Ishikawa (cell line): ENCODE results near the gene RPUSD1.

Experiments used
- CEBPB ChIP-seq: IDR thresholded peaks from 2 replicates; pipeline ENCODE4 v1.6.1; 2012
- CREB1 ChIP-seq: IDR thresholded peaks from 2 replicates; pipeline ENCODE4 v1.6.1; 2012; ENCODE audit warnings: low read depth
- EGR1 ChIP-seq: IDR thresholded peaks from 2 replicates; pipeline ENCODE4 v1.6.1; 2012
- EP300 ChIP-seq: IDR thresholded peaks from 2 replicates; pipeline ENCODE4 v1.6.1; 2012; ENCODE audit warnings: borderline replicate concordance
- MAX ChIP-seq: IDR thresholded peaks from 2 replicates; pipeline ENCODE4 v1.6.1; 2012
- NFIC ChIP-seq: IDR thresholded peaks from 2 replicates; pipeline ENCODE4 v1.6.1; 2012
- RAD21 ChIP-seq: IDR thresholded peaks from 2 replicates; pipeline ENCODE4 v1.6.1; 2012; ENCODE audit warnings: low read depth
- REST ChIP-seq: IDR thresholded peaks from 2 replicates; pipeline ENCODE4 v1.6.1; 2012; ENCODE audit warnings: low read depth, mild to moderate bottlenecking
- TCF12 ChIP-seq: IDR thresholded peaks from 2 replicates; pipeline ENCODE4 v1.6.1; 2012; ENCODE audit warnings: low read depth
- TEAD4 ChIP-seq: IDR thresholded peaks from 2 replicates; pipeline ENCODE4 v1.6.1; 2012
- USF1 ChIP-seq: IDR thresholded peaks from 2 replicates; pipeline ENCODE4 v1.6.1; 2012
- YY1 ChIP-seq: IDR thresholded peaks from 2 replicates; pipeline ENCODE4 v1.6.1; 2012; ENCODE audit warnings: low read depth
- ZBTB7A ChIP-seq: IDR thresholded peaks from 2 replicates; pipeline ENCODE4 v1.6.1; 2012; ENCODE audit warnings: low read depth

- TF ChIP-seq NFIC, result no peak
- no peak for TF ChIP-seq RAD21
- TF ChIP-seq TCF12, result no peak
- no peak for TF ChIP-seq EP300
- TF ChIP-seq CREB1, result no peak
- no peak for TF ChIP-seq TEAD4
- TF ChIP-seq USF1, result no peak
- TF ChIP-seq CEBPB, result no peak
- no peak for TF ChIP-seq EGR1
- no peak for TF ChIP-seq YY1
- no peak for TF ChIP-seq ZBTB7A
- TF ChIP-seq MAX, result no peak
- TF ChIP-seq REST, result no peak
These were observed 15.0 kb upstream of the RPUSD1 start for GRCh38 chr16:802914-803753.
